Activated CD4-positive, alpha-beta memory T cell treated with anti-CD3 and anti-CD28 coated beads, Interleukin-2, amount 10 ng/mL, durations not matched to agents 7 days and 5 days (primary cell): Measurements from ENCODE around the gene CLCN1. TPM values are rescaled to one million over a fixed set of nuclear protein-coding genes. Genes with fewer than 3 reads are reported as not detected.
A peak's percentile ranks its signal among the peaks of the same experiment; 100 is the strongest.

ENCODE experiments used
- CTCF ChIA-PET: fragments of 350-600 bp; sonication (Branson Sonifier 250); formaldehyde crosslinking; loops from one replicate; lab custom pipeline; 2021; ENCODE audit warnings: antibody characterized with exemption, inconsistent platforms; lab: Charles Lee
- POLR2A ChIA-PET: fragments of 350-600 bp; sonication (Branson Sonifier 250); formaldehyde crosslinking; loops from one replicate; lab custom pipeline; 2021; ENCODE audit warnings: antibody characterized with exemption; lab: Charles Lee
- DNase-seq: peaks from one replicate; pipeline ENCODE4 v3.0.0-alpha.2; 2020
- H3K27ac Mint-ChIP-seq: one replicate; pipeline ENCODE4 v1.8.0; 2021; ENCODE audit warnings: mild to moderate bottlenecking, mixed read lengths
- H3K27me3 Mint-ChIP-seq: one replicate; pipeline ENCODE4 v1.8.0; 2021; ENCODE audit warnings: mixed read lengths
- H3K36me3 Mint-ChIP-seq: one replicate; pipeline ENCODE4 v1.8.0; 2021; ENCODE audit warnings: low read depth, mixed read lengths
- H3K4me1 Mint-ChIP-seq: one replicate; pipeline ENCODE4 v1.8.0; 2021; ENCODE audit warnings: mixed read lengths
- H3K4me3 Mint-ChIP-seq: one replicate; pipeline ENCODE4 v1.8.0; 2021; ENCODE audit warnings: mild to moderate bottlenecking, mixed read lengths
- H3K9me3 Mint-ChIP-seq: one replicate; pipeline ENCODE4 v1.8.0; 2021; ENCODE audit warnings: mixed read lengths
- total RNA-seq, 2 experiments: library from RNA; stranded (reverse); gene quantifications; one replicate each; pipeline ENCODE4 v1.2.3, GENCODE V29; 2021

The CLCN1 gene
- total RNA-seq, 2 experiments from 2014 or later: 0.10 TPM; not detected in 1

DNA sequence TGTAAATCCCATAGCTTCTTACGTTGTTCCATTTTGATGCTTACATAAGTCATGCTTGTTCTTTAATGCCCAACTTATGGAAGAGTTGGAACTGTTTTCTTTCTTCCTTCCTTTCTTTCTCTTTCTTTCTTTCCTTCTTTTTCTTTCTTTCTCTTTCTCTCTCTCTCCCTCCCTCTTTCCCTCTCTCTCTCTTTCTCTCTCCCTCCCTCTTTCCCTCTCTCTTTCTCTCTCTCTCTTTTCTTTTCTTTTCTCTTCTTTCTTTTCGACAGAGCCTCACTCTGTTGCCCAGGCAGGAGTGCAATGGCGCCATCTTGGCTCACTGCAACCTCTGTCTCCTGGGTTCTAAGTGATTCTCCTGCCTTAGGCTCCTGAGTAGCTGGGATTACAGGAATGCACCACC, 27.7 kb downstream of the CLCN1 start:
- peaks cover 11% of the 10 kb centered on the region for H3K4me1 Mint-ChIP-seq
- DNase-seq: no peak
- no peak overlapping the region for H3K4me3 Mint-ChIP-seq
- ChIA-PET CTCF (interaction anchor here (1.3 kb wide), 1 partner anchor 103 kb away, joined by 5 read pairs; no protein-coding TSS in a partner anchor), POLR2A (no interaction called here)
- H3K27ac Mint-ChIP-seq: no peak overlapping the region
- H3K27me3 Mint-ChIP-seq: peaks cover 35% of the 10 kb centered on the region
- no peaks in the 10 kb centered on the region for H3K9me3 Mint-ChIP-seq
- H3K36me3 Mint-ChIP-seq: no peaks in the 10 kb centered on the region

GRCh38 chr7:143345428-143345900, 29.6 kb downstream of the CLCN1 start:
- Mint-ChIP-seq H3K4me3 (peak overlapping the region; percentile 59), H3K27me3 (peaks cover 33% of the 10 kb centered on the region), H3K9me3 (no peaks in the 10 kb centered on the region), H3K4me1 (peaks cover 11% of the 10 kb centered on the region), H3K36me3 (no peaks in the 10 kb centered on the region), H3K27ac (no peak overlapping the region)
- peak; percentile 75 for DNase-seq
- CTCF ChIA-PET: interaction anchor here (0.6 to 2.2 kb wide), 30 partner anchors 10 to 1867 kb away, joined by 3 to 26 read pairs (median 5); partner anchors contain the start of genes EPHA1, FAM131B and GSTK1
- POLR2A ChIA-PET: interaction anchor here (0.6 to 1.6 kb wide), 3 partner anchors 17 to 35 kb away, joined by 3 to 6 read pairs (median 3); no protein-coding TSS in a partner anchor

GRCh38 chr7:143346018-143346417, 30.1 kb downstream of the CLCN1 start:
- Mint-ChIP-seq H3K27me3 (peaks cover 33% of the 10 kb centered on the region), H3K36me3 (no peaks in the 10 kb centered on the region), H3K9me3 (no peaks in the 10 kb centered on the region), H3K27ac (no peak overlapping the region), H3K4me3 (peak overlapping the region; percentile 59), H3K4me1 (peaks cover 11% of the 10 kb centered on the region)
- ChIA-PET CTCF (interaction anchor here (0.6 to 2.2 kb wide), 20 partner anchors 11 to 127 kb away, joined by 3 to 26 read pairs (median 5); partner anchors contain the start of genes EPHA1 and GSTK1), POLR2A (interaction anchor here (0.6 to 1.6 kb wide), 3 partner anchors 18 to 34 kb away, joined by 3 to 6 read pairs (median 3); no protein-coding TSS in a partner anchor)
- no peak for DNase-seq

GRCh38 chr7:143347950-143348349, 32.0 kb downstream of the CLCN1 start:
- POLR2A ChIA-PET: no interaction called here
- H3K27ac Mint-ChIP-seq: no peak overlapping the region
- H3K9me3 Mint-ChIP-seq: no peaks in the 10 kb centered on the region
- no peak overlapping the region for H3K4me3 Mint-ChIP-seq
- no peak for DNase-seq
- CTCF ChIA-PET: interaction anchor here (0.9 to 1.8 kb wide), 3 partner anchors 32 to 133 kb away, joined by 3 to 10 read pairs (median 6); no protein-coding TSS in a partner anchor
- H3K27me3 Mint-ChIP-seq: peaks cover 32% of the 10 kb centered on the region
- no peaks in the 10 kb centered on the region for H3K36me3 Mint-ChIP-seq
- peaks cover 11% of the 10 kb centered on the region for H3K4me1 Mint-ChIP-seq

- H3K27me3 Mint-ChIP-seq: peaks cover 24% of the 10 kb centered on the region
- no peaks in the 10 kb centered on the region for H3K9me3 Mint-ChIP-seq
- no peak overlapping the region for H3K27ac Mint-ChIP-seq
- peaks cover 2% of the 10 kb centered on the region for H3K4me1 Mint-ChIP-seq
- no peak overlapping the region for H3K4me3 Mint-ChIP-seq
- no peaks in the 10 kb centered on the region for H3K36me3 Mint-ChIP-seq
- CTCF ChIA-PET: no interaction called here
- DNase-seq: no peak
- POLR2A ChIA-PET: no interaction called here
Measured at GRCh38 chr7:143351060-143351459, 35.1 kb downstream of the CLCN1 start.

- DNase-seq: no peak
Measured at GRCh38 chr7:143351574-143351973, 35.7 kb downstream of the CLCN1 start.

GRCh38 chr7:143352531-143353002, 36.7 kb downstream of the CLCN1 start:
- CTCF ChIA-PET: no interaction called here
- DNase-seq: no peak
- Mint-ChIP-seq H3K4me1 (no peaks in the 10 kb centered on the region), H3K27me3 (peaks cover 14% of the 10 kb centered on the region), H3K4me3 (no peak overlapping the region), H3K36me3 (no peaks in the 10 kb centered on the region), H3K9me3 (no peaks in the 10 kb centered on the region), H3K27ac (no peak overlapping the region)
- POLR2A ChIA-PET: no interaction called here

More at GRCh38 chr7:143351574-143351973, 35.7 kb downstream of the CLCN1 start:
- H3K27ac Mint-ChIP-seq: no peak overlapping the region
- no peaks in the 10 kb centered on the region for H3K9me3 Mint-ChIP-seq
- CTCF ChIA-PET: no interaction called here
- no peaks in the 10 kb centered on the region for H3K36me3 Mint-ChIP-seq
- POLR2A ChIA-PET: no interaction called here
- H3K27me3 Mint-ChIP-seq: peaks cover 21% of the 10 kb centered on the region
- no peak overlapping the region for H3K4me3 Mint-ChIP-seq
- H3K4me1 Mint-ChIP-seq: peaks cover 2% of the 10 kb centered on the region

GRCh38 chr7:143354376-143354775, 38.5 kb downstream of the CLCN1 start:
- H3K9me3 Mint-ChIP-seq: no peaks in the 10 kb centered on the region
- no peak overlapping the region for H3K4me3 Mint-ChIP-seq
- no peaks in the 10 kb centered on the region for H3K36me3 Mint-ChIP-seq
- no peaks in the 10 kb centered on the region for H3K4me1 Mint-ChIP-seq
- peaks cover 11% of the 10 kb centered on the region for H3K27me3 Mint-ChIP-seq
- ChIA-PET POLR2A (no interaction called here), CTCF (no interaction called here)
- no peak for DNase-seq
- no peak overlapping the region for H3K27ac Mint-ChIP-seq

DNA sequence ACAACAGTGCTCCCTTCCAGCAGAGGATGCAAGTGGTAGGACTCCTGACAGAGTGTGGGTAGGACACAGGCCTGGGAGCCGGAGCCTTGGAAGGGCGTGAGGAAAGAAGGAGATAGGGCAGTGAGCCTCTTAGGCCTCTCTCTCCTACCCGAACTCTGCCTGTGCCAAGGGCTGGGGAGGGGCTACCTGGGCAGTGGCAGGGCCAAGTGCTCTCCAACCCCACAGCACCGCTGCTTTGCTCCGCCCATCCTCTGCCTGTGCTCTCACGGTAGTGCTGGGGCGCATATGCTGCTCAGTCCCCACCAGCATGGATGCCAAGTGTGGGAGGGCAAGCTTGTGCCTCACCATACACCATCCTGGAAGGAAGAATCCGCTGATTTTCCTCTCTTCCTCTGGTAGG, 39.1 kb downstream of the CLCN1 start:
- Mint-ChIP-seq H3K27me3 (peaks cover 12% of the 10 kb centered on the region), H3K27ac (no peak overlapping the region), H3K36me3 (no peaks in the 10 kb centered on the region), H3K4me3 (no peak overlapping the region), H3K9me3 (no peaks in the 10 kb centered on the region), H3K4me1 (no peaks in the 10 kb centered on the region)
- ChIA-PET CTCF (no interaction called here), POLR2A (no interaction called here)
- no peak for DNase-seq

GRCh38 chr7:143355450-143356385, 39.8 kb downstream of the CLCN1 start:
- no peak for DNase-seq
- H3K36me3 Mint-ChIP-seq: no peaks in the 10 kb centered on the region
- H3K9me3 Mint-ChIP-seq: no peaks in the 10 kb centered on the region
- peaks cover 3% of the 10 kb centered on the region for H3K4me1 Mint-ChIP-seq
- peaks cover 19% of the 10 kb centered on the region for H3K27me3 Mint-ChIP-seq
- POLR2A ChIA-PET: no interaction called here
- no peak overlapping the region for H3K27ac Mint-ChIP-seq
- H3K4me3 Mint-ChIP-seq: no peak overlapping the region
- CTCF ChIA-PET: interaction anchor here (1.3 to 1.5 kb wide), 2 partner anchors 11 to 116 kb away, joined by 3 read pairs; no protein-coding TSS in a partner anchor

GRCh38 chr7:143356414-143357050, 40.6 kb downstream of the CLCN1 start:
- DNase-seq: no peak
- POLR2A ChIA-PET: no interaction called here
- H3K27me3 Mint-ChIP-seq: peaks cover 26% of the 10 kb centered on the region

DNA sequence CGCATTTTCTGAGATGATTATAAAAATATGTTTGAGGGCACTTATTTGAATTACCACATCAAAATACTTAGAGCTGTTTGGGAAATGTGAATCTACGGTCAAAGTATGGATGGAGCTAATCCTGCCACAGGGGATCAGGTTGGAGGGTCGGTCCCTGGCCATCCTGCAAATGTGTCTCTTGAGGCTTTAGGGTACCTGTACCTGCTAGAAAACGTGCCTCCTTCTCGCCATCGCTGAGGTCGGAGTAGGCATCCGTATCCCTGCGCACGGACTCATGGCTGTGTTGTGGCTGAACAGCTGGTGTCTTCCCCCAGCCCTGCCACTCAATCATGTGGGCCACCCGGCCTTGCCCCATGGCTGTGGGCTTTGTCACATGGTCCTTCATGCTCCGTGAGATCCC, 42.7 kb downstream of the CLCN1 start:
- CTCF ChIA-PET: interaction anchor here (0.9 to 3.2 kb wide), 3 partner anchors 14 to 118 kb away, joined by 3 to 12 read pairs (median 6); no protein-coding TSS in a partner anchor
- Mint-ChIP-seq H3K4me1 (peaks cover 10% of the 10 kb centered on the region), H3K27me3 (peaks cover 37% of the 10 kb centered on the region), H3K9me3 (no peaks in the 10 kb centered on the region), H3K36me3 (no peaks in the 10 kb centered on the region), H3K4me3 (no peak overlapping the region), H3K27ac (no peak overlapping the region)
- no peak for DNase-seq
- POLR2A ChIA-PET: interaction anchor here (3.2 kb wide), 1 partner anchor 16 kb away, joined by 10 read pairs; no protein-coding TSS in a partner anchor

More at GRCh38 chr7:143356414-143357050, 40.6 kb downstream of the CLCN1 start:
- Mint-ChIP-seq H3K9me3 (no peaks in the 10 kb centered on the region), H3K27ac (no peak overlapping the region), H3K36me3 (no peaks in the 10 kb centered on the region), H3K4me1 (peaks cover 3% of the 10 kb centered on the region), H3K4me3 (no peak overlapping the region)
- CTCF ChIA-PET: interaction anchor here (1.3 to 1.5 kb wide), 2 partner anchors 11 to 116 kb away, joined by 3 read pairs; no protein-coding TSS in a partner anchor
